HCT116 (cell line): ENCODE data around the gene GCLC. TPM values are rescaled to one million over a fixed set of nuclear protein-coding genes. Genes with fewer than 3 reads are reported as not detected.

ENCODE experiments used
- ATAC-seq: fragments of 200-7000 bp; cut with Tn5 transposase; 2 replicates; pipeline ENCODE4 v1.9.1; 2020; ENCODE audit warnings: mild to moderate bottlenecking, moderate library complexity
- BruUV-seq: library from RNA; stranded (reverse); fragments of 400-500 nt; replicated peaks from 2 replicates; lab custom pipeline; 2021; lab: Mats Ljungman, UMichigan
- CTCF ChIA-PET: fragments of 300-600 bp; sonication (Branson Sonifier 250); formaldehyde crosslinking; loops from one replicate; lab custom pipeline; 2021; ENCODE audit warnings: antibody characterized with exemption; lab: Charles Lee
- POLR2A ChIA-PET: fragments of 300-600, 350-600 bp; sonication (Branson Sonifier 250); formaldehyde crosslinking; loops from one replicate; lab custom pipeline; 2021; ENCODE audit warnings: antibody characterized with exemption; lab: Charles Lee
- RAD21 ChIA-PET, 2 experiments: fragments of 300-600 bp; sonication (Branson Sonifier 250); formaldehyde crosslinking; loops; one replicate each; lab custom pipeline; 2023; ENCODE audit warnings: low total read pairs in 2 of 2; ENCODE audit not compliant: uncharacterized antibody in 2 of 2, unreplicated experiment in 2 of 2, low non-redundant PET in 1 of 2; lab: Charles Lee
- DNase-seq: peaks from one replicate; pipeline ENCODE4 v3.0.0-alpha.2; 2010; ENCODE audit warnings: low read depth, low spot score
- H2AFZ ChIP-seq: fragments of 200-600 bp; shearing (Covaris generic), sonication (generic); 2 replicates; pipeline ENCODE4 v1.6.1; 2017; ENCODE audit warnings: low read depth, mixed run types, mixed read lengths, antibody characterized with exemption, low read length; ENCODE audit not compliant: poor library complexity, severe bottlenecking
- H3K27ac ChIP-seq: 2 replicates; pipeline ENCODE4 v1.5.1; 2012; ENCODE audit warnings: low read depth, low read length
- H3K27me3 ChIP-seq: fragments of 200-600 bp; sonication (generic); 2 replicates; pipeline ENCODE4 v1.6.1; 2016; ENCODE audit warnings: mixed run types, low read length, mixed read lengths; ENCODE audit not compliant: insufficient read depth
- H3K36me3 ChIP-seq, 2 experiments: fragments of 200-500 bp in 1 of 2; fragments of 200-600 bp in 1 of 2; sonication (Bioruptor generic) in 1 of 2; sonication (generic) in 1 of 2; 2 replicates each; pipeline versions ENCODE4 v1.5.1 to v1.6.1; 2014 to 2016; ENCODE audit warnings: low read length in 2 of 2, inconsistent platforms in 1 of 2, mixed read lengths in 1 of 2, mixed run types in 1 of 2; ENCODE audit not compliant: insufficient read depth in 2 of 2, control insufficient read depth in 1 of 2
- H3K4me1 ChIP-seq, 2 experiments: fragments of 200-600 bp in 1 of 2; sonication (generic) in 1 of 2; 2 replicates each; pipeline versions ENCODE4 v1.5.1 to v1.6.1; 2012 to 2017; ENCODE audit warnings: low read length in 2 of 2, inconsistent platforms in 1 of 2, mild to moderate bottlenecking in 1 of 2, mixed read lengths in 1 of 2, mixed run types in 1 of 2, moderate library complexity in 1 of 2; ENCODE audit not compliant: insufficient read depth in 2 of 2, control insufficient read depth in 1 of 2
- H3K4me2 ChIP-seq: fragments of 200-600 bp; sonication (generic); 2 replicates; pipeline ENCODE4 v1.6.1; 2017; ENCODE audit warnings: mixed run types, low read length, mixed read lengths
- H3K4me3 ChIP-seq, 2 experiments: fragments of 200-600 bp in 1 of 2; sonication (generic) in 1 of 2; replicated peaks in 1 of 2; 2 replicates each; pipeline ENCODE4 v1.5.1; 2011 to 2016; ENCODE audit warnings: low read length in 2 of 2, control low read depth in 1 of 2, low read depth in 1 of 2, mild to moderate bottlenecking in 1 of 2, mixed read lengths in 1 of 2, mixed run types in 1 of 2
- H3K79me2 ChIP-seq: fragments of 200-600 bp; sonication (generic); 2 replicates; pipeline ENCODE4 v1.6.1; 2017; ENCODE audit warnings: mild to moderate bottlenecking, mixed run types, low read length, moderate library complexity, mixed read lengths; ENCODE audit not compliant: insufficient read depth
- H3K9ac ChIP-seq: fragments of 200-600 bp; sonication (generic); 2 replicates; pipeline ENCODE4 v1.6.1; 2016; ENCODE audit warnings: low read length, mixed read lengths
- H3K9me2 ChIP-seq: fragments of 200-600 bp; sonication (generic), shearing (Covaris generic); 2 replicates; pipeline ENCODE4 v1.6.1; 2017; ENCODE audit warnings: mixed run types, mild to moderate bottlenecking, moderate library complexity; ENCODE audit not compliant: insufficient read depth
- H3K9me3 ChIP-seq, 2 experiments: fragments of 200-500 bp in 1 of 2; fragments of 200-600 bp in 1 of 2; sonication (Bioruptor generic) in 1 of 2; sonication (generic) in 1 of 2; 2 replicates each; pipeline ENCODE4 v1.6.1; 2014 to 2017; ENCODE audit warnings: low read length in 2 of 2, mixed read lengths in 2 of 2, inconsistent platforms in 1 of 2, low read depth in 1 of 2, mild to moderate bottlenecking in 1 of 2, mixed run types in 1 of 2, moderate library complexity in 1 of 2; ENCODE audit not compliant: control insufficient read depth in 1 of 2, insufficient read depth in 1 of 2
- H4K20me1 ChIP-seq: fragments of 200-600 bp; sonication (generic), shearing (Covaris generic); 2 replicates; pipeline ENCODE4 v1.6.1; 2017; ENCODE audit warnings: mixed run types, mild to moderate bottlenecking, moderate library complexity; ENCODE audit not compliant: insufficient read depth
- CEBPB ChIP-seq: IDR thresholded peaks from 2 replicates; pipeline ENCODE4 v1.6.1; 2012; ENCODE audit warnings: low read depth
- ELF1 ChIP-seq: IDR thresholded peaks from 2 replicates; pipeline ENCODE4 v1.6.1; 2012; ENCODE audit warnings: low read depth, borderline replicate concordance
- RAD21 ChIP-seq: IDR thresholded peaks from 2 replicates; pipeline ENCODE4 v1.6.1; 2012; ENCODE audit warnings: low read depth, mild to moderate bottlenecking
- SIN3A ChIP-seq: IDR thresholded peaks from 2 replicates; pipeline ENCODE4 v1.6.1; 2012; ENCODE audit warnings: low read depth
- SRF ChIP-seq: IDR thresholded peaks from 2 replicates; pipeline ENCODE4 v1.6.1; 2012; ENCODE audit warnings: low read depth
- intact Hi-C: fragments of 100-400 bp; cut with micrococcal nuclease; formaldehyde crosslinking; loops from 2 replicates; pipeline ENCODE4 v1.10.0; 2022
- total RNA-seq: library from RNA; stranded (reverse); gene quantifications from one replicate; pipeline ENCODE4 v1.2.1, GENCODE V29; 2021; ENCODE audit not compliant: unreplicated experiment
- TF ChIP-seq, protein P1 (sequence below): IDR thresholded peaks from 2 replicates; pipeline ENCODE4 v1.6.1; 2011; ENCODE audit warnings: mild to moderate bottlenecking, low read length, moderate library complexity; ENCODE audit not compliant: insufficient replicate concordance; ENCODE audit errors: extremely low read depth
- TF ChIP-seq, protein P2 (sequence below): IDR thresholded peaks from 2 replicates; pipeline ENCODE4 v1.6.1; 2012; ENCODE audit warnings: low read depth
- TF ChIP-seq, protein P3 (sequence below): IDR thresholded peaks from 2 replicates; pipeline ENCODE4 v1.6.1; 2012

The GCLC gene
- total RNA-seq, 1 experiment from 2014 or later = 72.0 TPM

DNA sequence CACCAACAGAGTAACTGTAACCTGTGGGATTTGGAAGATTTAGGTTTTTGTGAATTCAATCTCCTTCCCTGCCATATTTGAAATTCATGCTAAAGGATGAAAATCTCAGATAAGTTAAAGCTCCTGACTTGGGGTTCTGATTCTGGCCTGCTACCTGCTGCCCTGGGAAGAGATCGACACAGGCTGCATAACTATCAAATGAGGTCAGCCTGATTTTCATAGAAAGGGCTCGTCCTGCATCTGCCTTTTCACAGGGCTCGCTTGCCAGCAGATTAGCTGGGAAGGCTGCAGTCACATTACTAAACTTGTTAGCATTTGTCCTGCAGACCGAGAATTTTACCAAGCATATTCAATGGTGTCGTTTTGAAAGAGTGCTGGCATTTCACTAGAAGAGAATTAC, 14.6 kb downstream of the GCLC start:
- peaks cover 0 to 3% of the 10 kb centered on the region in 2 experiments; a peak in 1 of 4 replicates for H3K4me1 ChIP-seq
- ATAC-seq = no peak
- H3K27me3 ChIP-seq = no peaks in the 10 kb centered on the region
- no peak overlapping the region for H3K4me2 ChIP-seq
- no peak for DNase-seq
- RAD21 ChIA-PET = no interaction called here
- no peaks in the 10 kb centered on the region for H3K9me2 ChIP-seq
- no peak overlapping the region for H3K27ac ChIP-seq
- peaks cover 9% of the 10 kb centered on the region; the same call in 1 of the 2 replicates for H4K20me1 ChIP-seq
- POLR2A ChIA-PET = no interaction called here
- TF ChIP-seq, protein P1, sequence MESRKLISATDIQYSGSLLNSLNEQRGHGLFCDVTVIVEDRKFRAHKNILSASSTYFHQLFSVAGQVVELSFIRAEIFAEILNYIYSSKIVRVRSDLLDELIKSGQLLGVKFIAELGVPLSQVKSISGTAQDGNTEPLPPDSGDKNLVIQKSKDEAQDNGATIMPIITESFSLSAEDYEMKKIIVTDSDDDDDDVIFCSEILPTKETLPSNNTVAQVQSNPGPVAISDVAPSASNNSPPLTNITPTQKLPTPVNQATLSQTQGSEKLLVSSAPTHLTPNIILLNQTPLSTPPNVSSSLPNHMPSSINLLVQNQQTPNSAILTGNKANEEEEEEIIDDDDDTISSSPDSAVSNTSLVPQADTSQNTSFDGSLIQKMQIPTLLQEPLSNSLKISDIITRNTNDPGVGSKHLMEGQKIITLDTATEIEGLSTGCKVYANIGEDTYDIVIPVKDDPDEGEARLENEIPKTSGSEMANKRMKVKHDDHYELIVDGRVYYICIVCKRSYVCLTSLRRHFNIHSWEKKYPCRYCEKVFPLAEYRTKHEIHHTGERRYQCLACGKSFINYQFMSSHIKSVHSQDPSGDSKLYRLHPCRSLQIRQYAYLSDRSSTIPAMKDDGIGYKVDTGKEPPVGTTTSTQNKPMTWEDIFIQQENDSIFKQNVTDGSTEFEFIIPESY = no peak
- TF ChIP-seq, protein P2, sequence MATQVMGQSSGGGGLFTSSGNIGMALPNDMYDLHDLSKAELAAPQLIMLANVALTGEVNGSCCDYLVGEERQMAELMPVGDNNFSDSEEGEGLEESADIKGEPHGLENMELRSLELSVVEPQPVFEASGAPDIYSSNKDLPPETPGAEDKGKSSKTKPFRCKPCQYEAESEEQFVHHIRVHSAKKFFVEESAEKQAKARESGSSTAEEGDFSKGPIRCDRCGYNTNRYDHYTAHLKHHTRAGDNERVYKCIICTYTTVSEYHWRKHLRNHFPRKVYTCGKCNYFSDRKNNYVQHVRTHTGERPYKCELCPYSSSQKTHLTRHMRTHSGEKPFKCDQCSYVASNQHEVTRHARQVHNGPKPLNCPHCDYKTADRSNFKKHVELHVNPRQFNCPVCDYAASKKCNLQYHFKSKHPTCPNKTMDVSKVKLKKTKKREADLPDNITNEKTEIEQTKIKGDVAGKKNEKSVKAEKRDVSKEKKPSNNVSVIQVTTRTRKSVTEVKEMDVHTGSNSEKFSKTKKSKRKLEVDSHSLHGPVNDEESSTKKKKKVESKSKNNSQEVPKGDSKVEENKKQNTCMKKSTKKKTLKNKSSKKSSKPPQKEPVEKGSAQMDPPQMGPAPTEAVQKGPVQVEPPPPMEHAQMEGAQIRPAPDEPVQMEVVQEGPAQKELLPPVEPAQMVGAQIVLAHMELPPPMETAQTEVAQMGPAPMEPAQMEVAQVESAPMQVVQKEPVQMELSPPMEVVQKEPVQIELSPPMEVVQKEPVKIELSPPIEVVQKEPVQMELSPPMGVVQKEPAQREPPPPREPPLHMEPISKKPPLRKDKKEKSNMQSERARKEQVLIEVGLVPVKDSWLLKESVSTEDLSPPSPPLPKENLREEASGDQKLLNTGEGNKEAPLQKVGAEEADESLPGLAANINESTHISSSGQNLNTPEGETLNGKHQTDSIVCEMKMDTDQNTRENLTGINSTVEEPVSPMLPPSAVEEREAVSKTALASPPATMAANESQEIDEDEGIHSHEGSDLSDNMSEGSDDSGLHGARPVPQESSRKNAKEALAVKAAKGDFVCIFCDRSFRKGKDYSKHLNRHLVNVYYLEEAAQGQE = no peak
- TF ChIP-seq SIN3A (no peak), SRF (no peak), RAD21 (no peak), ELF1 (no peak), CEBPB (no peak)
- TF ChIP-seq, protein P3, sequence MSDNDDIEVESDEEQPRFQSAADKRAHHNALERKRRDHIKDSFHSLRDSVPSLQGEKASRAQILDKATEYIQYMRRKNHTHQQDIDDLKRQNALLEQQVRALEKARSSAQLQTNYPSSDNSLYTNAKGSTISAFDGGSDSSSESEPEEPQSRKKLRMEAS = no peak
- TF ChIP-seq, all 23 proteins: peak for 0
- CTCF ChIA-PET = interaction anchor here (1.9 kb wide), 1 partner anchor 189 kb away, joined by 7 read pairs; no protein-coding TSS in a partner anchor
- H2AFZ ChIP-seq = no peak overlapping the region
- intact Hi-C loops = no loop called here
- no peaks in the 10 kb centered on the region for H3K9me3 ChIP-seq
- no TSS peak for BruUV-seq
- H3K36me3 ChIP-seq = no peaks in the 10 kb centered on the region
- H3K9ac ChIP-seq = no peak overlapping the region
- peaks cover 98% of the 10 kb centered on the region for H3K79me2 ChIP-seq
- no peak overlapping the region for H3K4me3 ChIP-seq
